GM18519 (cell line): ENCODE data around the gene ATP9B.
"Not testable (repeated sequence)": the region's sequence is repeated elsewhere in the genome, so short reads cannot be mapped to it uniquely, and the experiment has no call there.

ENCODE experiments used
- ATAC-seq: cut with Tn5 transposase; IDR thresholded peaks from one replicate; pipeline ENCODE4 v1.9.1; 2021; ENCODE audit warnings: mild to moderate bottlenecking, moderate library complexity; ENCODE audit not compliant: unreplicated experiment, low FRiP score

ATP9B gene

GRCh38 chr18:79272916-79273315 is 203.7 kb downstream of the ATP9B start:
- ATAC-seq: no peak

GRCh38 chr18:79274823-79275222 is 205.6 kb downstream of the ATP9B start:
- ATAC-seq: no peak

- ATAC-seq: no peak
Measured at GRCh38 chr18:79275461-79275860, 206.3 kb downstream of the ATP9B start.

- ATAC-seq: peak; percentile 94
Measured at GRCh38 chr18:79275992-79276391, 206.8 kb downstream of the ATP9B start.

DNA sequence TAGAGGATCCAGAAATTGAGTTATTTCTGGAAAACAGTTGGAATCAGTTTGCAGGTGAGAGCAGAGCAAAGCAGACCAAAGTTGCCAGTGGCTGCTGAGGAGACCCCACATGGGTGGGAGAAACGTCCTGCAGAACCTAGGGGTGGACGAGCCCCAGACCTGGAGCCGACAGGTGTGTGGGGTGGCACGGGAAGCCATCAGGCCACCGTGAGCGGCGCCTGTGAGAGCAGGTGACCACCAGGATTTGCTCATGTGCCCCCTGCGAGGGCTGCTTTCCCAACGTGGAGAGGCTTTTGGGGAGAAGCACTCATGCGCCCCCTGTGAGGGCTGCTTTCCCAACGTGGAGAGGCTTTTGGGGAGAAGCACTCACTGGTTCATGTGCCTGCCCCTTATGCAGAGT is 209.7 kb downstream of the ATP9B start:
- no peak for ATAC-seq

DNA sequence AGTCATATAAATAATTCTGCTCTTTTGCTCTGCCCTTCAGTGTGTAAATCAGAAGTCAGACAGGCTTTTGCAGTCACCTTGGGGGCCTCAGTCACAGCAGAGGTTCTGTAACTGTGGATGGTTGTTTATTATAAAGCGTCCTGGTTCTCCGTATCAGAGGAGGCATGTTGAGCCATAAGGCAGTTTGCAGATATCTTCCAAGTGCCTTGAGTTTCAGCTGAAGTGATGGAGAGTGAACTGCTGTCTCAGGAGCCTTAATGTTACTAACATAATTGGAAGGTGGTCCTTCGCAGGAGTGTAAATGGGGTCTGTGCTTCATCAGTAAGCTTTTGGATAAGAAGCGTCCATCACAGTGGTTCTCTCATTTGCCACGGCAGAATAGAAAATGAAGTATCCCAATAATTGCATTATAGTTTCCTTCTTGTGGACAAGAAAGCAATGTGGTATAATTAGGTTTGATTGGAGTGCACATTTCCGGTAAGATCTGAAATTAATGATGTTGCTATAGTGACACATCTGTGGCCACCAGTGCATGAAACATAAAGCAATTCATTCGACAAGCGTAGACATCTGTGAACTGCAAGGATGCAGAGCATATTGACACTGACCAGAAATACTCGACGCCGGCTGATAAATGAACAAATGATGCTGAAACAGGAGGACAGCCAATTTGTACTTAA is 214.1 kb downstream of the ATP9B start:
- no peak for ATAC-seq

- ATAC-seq: no peak
Measured at GRCh38 chr18:79283929-79284328, 214.7 kb downstream of the ATP9B start.

GRCh38 chr18:79285191-79285590 is 216.0 kb downstream of the ATP9B start:
- not testable (repeated sequence) for ATAC-seq

GRCh38 chr18:79290409-79290808 is 221.2 kb downstream of the ATP9B start:
- ATAC-seq: not testable (repeated sequence)

GRCh38 chr18:79290876-79291275 is 221.7 kb downstream of the ATP9B start:
- no peak for ATAC-seq

GRCh38 chr18:79294235-79294634 is 225.0 kb downstream of the ATP9B start:
- ATAC-seq: no peak

DNA sequence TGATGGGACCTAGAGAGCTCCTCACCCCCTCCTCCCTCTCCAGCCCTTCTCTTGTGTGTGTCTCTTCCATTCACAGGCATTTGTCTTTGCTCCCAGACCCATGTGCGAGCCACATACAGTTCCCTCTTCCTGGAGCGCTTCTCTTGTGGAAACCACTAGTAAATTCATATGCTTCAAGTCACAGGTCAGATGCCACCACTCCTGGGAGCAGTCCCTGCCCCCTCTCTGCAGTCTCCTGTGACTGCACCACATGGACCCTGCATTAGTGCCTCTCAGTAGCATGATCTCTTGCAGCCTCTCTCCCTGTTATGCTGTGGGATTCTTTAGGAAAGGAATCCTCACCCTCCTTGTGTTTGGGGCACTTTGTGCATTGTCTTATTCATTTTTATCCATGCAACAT is 230.1 kb downstream of the ATP9B start:
- ATAC-seq: no peak

GRCh38 chr18:79299711-79300110 is 230.5 kb downstream of the ATP9B start:
- ATAC-seq: no peak

- ATAC-seq: no peak
Measured at GRCh38 chr18:79300413-79300812, 231.2 kb downstream of the ATP9B start.

DNA sequence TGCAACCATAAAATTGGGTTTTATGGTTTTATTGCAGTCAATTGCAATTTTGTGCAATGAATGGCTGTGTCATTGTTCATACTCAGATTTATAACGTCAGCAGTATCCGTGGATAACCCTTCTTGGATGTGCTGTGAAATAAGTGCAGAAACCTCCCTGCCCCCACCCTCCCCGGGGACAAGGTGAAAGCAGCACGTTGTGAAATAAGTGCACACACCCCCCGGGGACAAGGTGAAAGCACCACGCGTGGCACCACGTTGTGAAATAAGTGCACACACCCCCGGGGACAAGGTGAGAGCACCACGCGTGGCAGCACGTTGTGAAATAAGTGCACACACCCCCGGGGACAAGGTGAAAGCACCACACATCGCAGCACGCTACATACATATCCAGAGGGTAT is 232.9 kb downstream of the ATP9B start:
- ATAC-seq: no peak

DNA sequence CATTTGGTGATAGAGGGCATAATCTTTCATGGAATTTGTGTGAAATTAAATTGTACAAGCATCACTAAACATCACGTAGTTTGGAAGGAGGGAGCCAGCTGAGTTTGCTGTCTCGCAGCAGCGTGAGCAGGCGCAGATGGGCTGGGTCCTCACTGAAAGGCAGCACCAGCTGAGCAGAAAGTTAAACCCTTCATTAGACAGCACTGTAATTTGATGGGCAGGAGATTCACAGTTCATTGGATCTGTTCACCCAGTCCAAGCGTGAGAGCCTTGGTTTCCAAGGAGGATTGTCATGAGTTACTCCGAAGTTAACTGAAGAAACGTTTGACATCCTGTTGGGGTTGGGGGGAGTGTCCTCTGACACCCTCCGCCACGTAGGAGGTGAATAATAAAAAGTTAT is 236.7 kb downstream of the ATP9B start:
- ATAC-seq: no peak

GRCh38 chr18:79309614-79310358 is 240.6 kb downstream of the ATP9B start:
- ATAC-seq: no peak

DNA sequence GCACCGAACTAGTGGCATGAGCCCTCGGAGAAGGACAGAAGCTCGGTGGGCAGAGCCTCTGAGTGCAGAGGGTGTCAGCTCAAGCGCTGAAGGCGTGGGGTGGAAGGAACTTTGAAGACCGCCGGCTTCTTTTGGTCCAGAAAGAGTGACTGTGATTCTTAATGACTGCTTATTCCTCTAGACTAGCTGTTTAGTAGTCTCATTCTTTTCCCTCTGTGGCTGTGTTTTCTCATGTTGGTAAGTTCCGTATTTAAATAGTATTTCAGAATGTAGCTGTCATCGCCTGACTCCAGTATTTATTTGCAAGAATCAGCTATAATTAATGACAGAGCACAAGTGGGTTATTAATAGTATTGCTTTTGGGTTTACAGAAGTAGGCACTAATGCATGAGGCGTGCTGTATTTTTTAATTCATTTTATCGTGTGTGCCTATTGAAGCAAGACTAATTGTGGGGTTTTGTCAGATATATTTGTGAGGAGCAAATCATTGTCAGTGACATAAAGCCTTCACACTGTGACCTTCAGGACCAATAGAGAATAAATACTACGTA is 245.7 kb downstream of the ATP9B start:
- no peak for ATAC-seq

DNA sequence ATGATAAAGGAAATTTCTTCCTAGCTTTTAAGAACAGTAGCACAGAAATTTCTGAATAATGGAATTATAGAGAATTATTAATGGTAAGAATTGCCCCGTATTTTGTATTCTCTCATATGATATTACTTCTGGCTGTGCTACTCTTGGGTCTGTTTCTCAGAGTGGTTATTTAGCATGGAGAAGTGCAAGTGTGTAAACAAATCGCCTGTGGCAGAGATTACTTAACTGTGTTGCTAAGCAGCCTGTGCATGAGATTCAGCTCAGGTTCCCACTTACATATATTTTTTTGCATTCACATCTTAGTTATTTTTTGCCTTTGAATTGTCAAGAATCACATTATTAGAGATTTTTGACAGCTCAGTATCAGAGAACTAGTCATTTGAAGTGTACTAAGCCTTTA is 246.4 kb downstream of the ATP9B start:
- no peak for ATAC-seq

DNA sequence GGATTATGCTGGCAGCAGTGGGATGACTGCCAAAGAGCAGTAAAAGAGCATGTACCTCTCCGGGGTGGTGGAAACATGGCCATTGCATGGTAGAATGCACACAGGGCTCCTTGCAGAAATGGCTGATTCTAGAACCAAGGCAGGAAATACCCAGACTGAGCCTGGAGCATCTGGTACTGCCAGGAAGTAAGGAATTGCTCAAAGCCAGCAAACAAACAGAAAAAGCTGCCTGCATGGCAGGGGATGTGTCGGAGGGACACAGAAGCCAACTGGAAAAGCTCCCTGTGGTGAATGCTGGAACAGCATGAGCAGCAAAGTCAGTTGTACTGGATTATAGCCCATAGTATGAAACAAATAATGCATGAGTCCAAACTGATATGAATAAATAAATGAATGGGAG is 248.5 kb downstream of the ATP9B start:
- no peak for ATAC-seq

- ATAC-seq: no peak
Measured at GRCh38 chr18:79318142-79318673, 249.0 kb downstream of the ATP9B start.
